Pancreas (tissue), 10 donors: ENCODE data around the gene KRTAP4-4. TPM values are rescaled to one million over a fixed set of nuclear protein-coding genes. Genes with fewer than 3 reads are reported as not detected.
"Not testable (repeated sequence)": the region's sequence is repeated elsewhere in the genome, so short reads cannot be mapped to it uniquely, and the experiment has no call there.

Source experiments
- ATAC-seq, 4 donors: fragments of 200-7000 bp; cut with Tn5 transposase; one replicate each; pipeline versions ENCODE4 v1.8.0 to v1.9.1; 2020; ENCODE audit warnings: mild to moderate bottlenecking in 4 of 4, moderate library complexity in 4 of 4
- DNase-seq, 6 donors: peaks; one replicate each; pipeline ENCODE4 v3.0.0-alpha.2; 2020
- FAIRE-seq: peaks from 2 replicates; lab custom pipeline; 2012; peaks lifted over from hg19 to GRCh38; lab: Jason Lieb, UNC
- H3K27ac ChIP-seq, 4 donors: fragments of 200-600 bp; sonication (generic); 1 replicate in 3 of 4; 2 replicates in 1 of 4; pipeline versions ENCODE4 v1.5.0 to v1.8.0; 2020
- H3K27me3 ChIP-seq, 4 donors: fragments of 200-600 bp; one replicate each; pipeline ENCODE4 v1.8.0; 2021
- H3K36me3 ChIP-seq, 3 donors: fragments of 200-600 bp; sonication (generic) in 1 of 3; one replicate each; pipeline versions ENCODE4 v1.5.0 to v1.8.0; 2020 to 2021
- H3K4me1 ChIP-seq, 3 donors: fragments of 200-600 bp; one replicate each; pipeline ENCODE4 v1.8.0; 2021
- H3K4me3 ChIP-seq, 4 donors: fragments of 200-600 bp; sonication (generic) in 2 of 4; one replicate each; pipeline versions ENCODE4 v1.5.0 to v1.8.0; 2020 to 2021
- H3K9me3 ChIP-seq, 4 donors: fragments of 200-600 bp; one replicate each; pipeline ENCODE4 v1.8.0; 2021
- CTCF ChIP-seq, 4 donors: fragments of 200-600 bp; sonication (generic) in 3 of 4; IDR thresholded peaks; one replicate each; pipeline versions ENCODE4 v1.5.0 to v1.8.0; 2021; ENCODE audit warnings: antibody characterized with exemption in 4 of 4
- WGBS, 2 donors: extraction: QIAGEN DNeasy Blood & Tissue Kit; methylation state at CpG; one replicate each; pipeline ENCODE4 v1.1.7; 2013; 5-methylcytosine and 5-hydroxymethylcytosine counted together
- intact Hi-C, 3 donors: fragments of 100-400 bp; cut with DNase I; formaldehyde crosslinking; loops; one replicate each; pipeline versions ENCODE4 v1.11.1 to v1.14.2; 2022
- polyA plus RNA-seq, 2 donors: library from polyadenylated mRNA; stranded (reverse); fragments of 200-250 nt; gene quantifications; one replicate each; pipeline ENCODE4 v1.2.3, GENCODE V29; 2013
- total RNA-seq, 6 donors: library from RNA; stranded (reverse); fragmentation: NEBNext Ultra II Directional in 4 of 6; extraction: Animal tissue kit (Norgen Biotek cat#: 25700) in 4 of 6; gene quantifications; one replicate each; pipeline versions ENCODE4 v1.2.1 to v1.2.4, GENCODE V29; 2021 to 2023
- donor health status: healthy with polysubstance abuse.
- donor health status: DM: no; HTN: no; CAD: no; lungs with moderate emphysema.
- donor health status: DM: no; HTN: no; CAD: no.
- donor health status: control.
- donor health status: control.
- donor health status: Bipolar disorder and iron deficiency.
- donor health status: DM: yes; HTN: yes; CAD: no.
- donor health status: DM: no; HTN: no; CAD: no.
- donor health status: DM: no; HTN: no; CAD: no.
- donor health status: DM: yes; HTN: yes; CAD: no.

Gene KRTAP4-4
- total and polyA plus RNA-seq, 8 donors, result not detected

DNA sequence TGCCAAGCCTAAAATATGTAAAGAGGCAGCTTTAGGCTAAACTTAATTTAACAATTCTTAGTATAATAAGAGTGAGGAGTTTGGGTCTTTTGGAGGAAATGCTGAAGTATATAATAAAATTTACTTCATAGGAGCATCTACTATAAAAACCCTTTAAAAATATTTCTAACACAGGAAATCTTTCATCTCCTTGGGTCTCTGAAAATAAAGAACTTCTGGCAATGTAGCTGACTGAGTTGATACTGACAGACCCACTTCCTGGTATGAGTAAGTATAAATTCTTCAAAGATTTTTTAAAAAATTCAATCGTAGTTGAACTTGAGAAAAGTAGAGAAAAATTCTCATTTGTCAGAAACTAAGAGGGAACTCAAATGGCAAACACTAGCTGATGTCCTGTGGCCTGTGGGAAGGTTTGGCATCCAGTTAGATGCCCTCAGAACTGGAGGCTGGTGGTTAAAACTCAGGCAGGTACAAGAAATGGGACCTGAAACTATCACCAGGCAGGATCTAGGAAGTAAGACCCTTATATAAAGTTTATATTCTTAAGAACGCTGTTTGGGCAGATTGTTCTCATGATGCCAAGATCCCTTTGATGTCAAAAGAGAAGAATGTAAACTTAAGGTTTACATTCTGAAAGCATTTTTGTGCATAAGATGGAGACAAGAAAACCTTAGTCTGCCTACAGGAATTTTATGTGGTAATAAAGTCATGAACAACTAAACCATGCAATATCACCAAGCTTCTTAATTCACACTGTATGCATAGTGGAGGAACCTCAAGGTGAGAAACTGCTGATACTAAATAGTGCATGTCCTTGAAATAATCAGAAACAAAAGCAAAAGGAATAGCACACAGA, 26.4 kb downstream of the KRTAP4-4 start:
- H3K36me3 ChIP-seq, result no peaks in the 10 kb centered on the region
- no peak for FAIRE-seq
- H3K4me1 ChIP-seq, result no peaks in the 10 kb centered on the region
- no peak overlapping the region for H3K27ac ChIP-seq
- WGBS, 2 donors, result 51 to 56% methylated on average over 2 of the region's 2 CpGs
- TF ChIP-seq CTCF (IDR thresholded peaks at IDR 0.05), result no peak
- H3K9me3 ChIP-seq, result no peaks in the 10 kb centered on the region
- no peak for ATAC-seq
- no peak overlapping the region for H3K4me3 ChIP-seq
- H3K27me3 ChIP-seq, result peaks cover 0 to 3% (median 0%) of the 10 kb centered on the region in 4 donors
- intact Hi-C loops, result no loop called here
- DNase-seq, result no peak

- H3K9me3 ChIP-seq, result no peaks in the 10 kb centered on the region
- no peak for DNase-seq
- intact Hi-C loops, result no loop called here
- H3K4me3 ChIP-seq, result no peak overlapping the region
- no peak overlapping the region for H3K27ac ChIP-seq
- H3K36me3 ChIP-seq, result no peaks in the 10 kb centered on the region
- FAIRE-seq, result no peak
- ATAC-seq, result no peak
- H3K4me1 ChIP-seq, result no peaks in the 10 kb centered on the region
- TF ChIP-seq CTCF (IDR thresholded peaks at IDR 0.05), result no peak
- H3K27me3 ChIP-seq, result peaks cover 0 to 3% (median 0%) of the 10 kb centered on the region in 4 donors
- 72 to 87% methylated on average over 3 of the region's 3 CpGs for WGBS, 2 donors
Measured at GRCh38 chr17:41131979-41132378, 28.6 kb downstream of the KRTAP4-4 start.

GRCh38 chr17:41127371-41127770, 33.2 kb downstream of the KRTAP4-4 start:
- intact Hi-C loops, result no loop called here
- no peak for FAIRE-seq
- WGBS, 2 donors, result 7 to 14% methylated on average over 1 of the region's 1 CpG

GRCh38 chr17:41126412-41126811, 34.1 kb downstream of the KRTAP4-4 start:
- no peaks in the 10 kb centered on the region for H3K36me3 ChIP-seq
- intact Hi-C loops, result no loop called here
- no peak overlapping the region for H3K27ac ChIP-seq
- ATAC-seq, result no peak
- WGBS, 2 donors, result 54 to 71% methylated on average over 3 of the region's 3 CpGs
- no peaks in the 10 kb centered on the region for H3K4me1 ChIP-seq
- TF ChIP-seq CTCF (IDR thresholded peaks at IDR 0.05), result no peak
- no peaks in the 10 kb centered on the region for H3K9me3 ChIP-seq
- no peak overlapping the region for H3K4me3 ChIP-seq
- no peak for FAIRE-seq
- DNase-seq, result no peak
- peaks cover 0 to 7% (median 0%) of the 10 kb centered on the region in 4 donors for H3K27me3 ChIP-seq

More at GRCh38 chr17:41127371-41127770, 33.2 kb downstream of the KRTAP4-4 start:
- peaks cover 0 to 7% (median 2%) of the 10 kb centered on the region in 4 donors for H3K27me3 ChIP-seq
- TF ChIP-seq CTCF (IDR thresholded peaks at IDR 0.05), result no peak
- ATAC-seq, result no peak
- H3K4me1 ChIP-seq, result no peaks in the 10 kb centered on the region
- no peaks in the 10 kb centered on the region for H3K9me3 ChIP-seq
- DNase-seq, result no peak
- no peaks in the 10 kb centered on the region for H3K36me3 ChIP-seq
- no peak overlapping the region for H3K27ac ChIP-seq
- no peak overlapping the region for H3K4me3 ChIP-seq

DNA sequence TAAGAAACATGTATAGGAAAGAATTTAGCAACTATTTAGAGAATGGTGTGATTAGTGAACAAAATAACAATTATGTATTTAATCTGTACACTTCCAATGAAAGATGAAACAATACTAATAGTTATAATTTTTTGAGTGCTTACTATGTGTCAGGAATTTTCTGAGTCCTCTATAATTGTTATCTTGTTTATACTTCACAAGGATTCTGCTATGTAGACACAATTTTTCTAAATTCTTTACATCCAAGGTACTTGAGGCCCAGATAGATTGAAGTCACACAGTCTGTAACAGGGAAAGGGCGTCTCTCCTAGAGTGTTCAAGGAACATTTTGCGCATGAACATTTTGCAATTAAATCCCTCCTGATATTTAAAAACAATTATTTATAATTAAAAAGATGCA, 35.5 kb downstream of the KRTAP4-4 start:
- no peak overlapping the region for H3K4me3 ChIP-seq
- intact Hi-C loops, result no loop called here
- 70 to 78% methylated on average over 2 of the region's 2 CpGs for WGBS, 2 donors
- no peaks in the 10 kb centered on the region for H3K4me1 ChIP-seq
- no peak for TF ChIP-seq CTCF (IDR thresholded peaks at IDR 0.05)
- H3K27me3 ChIP-seq, result peaks cover 0 to 7% (median 0%) of the 10 kb centered on the region in 4 donors
- no peaks in the 10 kb centered on the region for H3K9me3 ChIP-seq
- no peak for DNase-seq
- no peak overlapping the region for H3K27ac ChIP-seq
- H3K36me3 ChIP-seq, result no peaks in the 10 kb centered on the region
- FAIRE-seq, result no peak
- ATAC-seq, result no peak

- ATAC-seq, H3K27me3 ChIP-seq, FAIRE-seq, H3K4me3 ChIP-seq, H3K36me3 ChIP-seq, H3K27ac ChIP-seq, DNase-seq, intact Hi-C loops, H3K9me3 ChIP-seq, H3K4me1 ChIP-seq: not testable (repeated sequence)
- 53 to 77% methylated on average over 3 of the region's 3 CpGs for WGBS, 2 donors
Measured at GRCh38 chr17:41123991-41124371, 36.6 kb downstream of the KRTAP4-4 start, which contains the start of gene KRTAP4-12. Gene KRTAP4-12, minus strand, starts transcription at chr17:41124182. Its CDS starts 60 bp downstream, at chr17:41124122.

- H3K4me1 ChIP-seq, FAIRE-seq, H3K9me3 ChIP-seq, ATAC-seq, H3K27ac ChIP-seq, H3K27me3 ChIP-seq, H3K4me3 ChIP-seq, H3K36me3 ChIP-seq, intact Hi-C loops: not testable (repeated sequence)
- 64 to 67% methylated on average over 6 to 12 of the region's 12 CpGs for whole genome bisulfite sequencing, 2 donors
- peak in 1 of 6 donors; percentile 20 for DNase-seq
Measured at GRCh38 chr17:41123292-41123990, 37.1 kb downstream of the KRTAP4-4 start.
